ENCODE measurements around the gene SEC24D.

SEC24D gene

DNA sequence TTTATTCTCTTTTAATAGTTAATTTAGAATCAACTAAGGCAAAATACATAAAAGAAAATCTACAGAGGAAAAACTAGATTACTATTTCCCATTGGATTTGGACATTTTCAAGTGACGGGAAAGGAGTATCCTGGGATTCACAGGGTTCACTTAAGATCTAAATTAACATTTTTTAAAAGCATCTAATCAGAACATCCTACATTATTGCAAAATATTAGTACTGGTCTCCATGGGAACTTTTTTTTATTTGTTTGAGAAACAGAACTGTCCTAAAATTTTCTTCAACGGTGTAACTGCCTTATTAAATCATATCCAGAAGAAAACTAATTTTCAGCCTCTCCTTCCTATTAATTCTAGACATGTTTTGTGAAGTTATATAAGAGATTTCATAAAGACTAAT, 81.0 kb downstream of the SEC24D start:
- Histone ChIP-seq H3K36me3 (peaks cover 32% of the 10 kb centered on the region), H3K4me3 (no peak overlapping the region), H3K9me3 (no peaks in the 10 kb centered on the region), H3K4me1 (no peaks in the 10 kb centered on the region), H3K9ac (no peak overlapping the region), H3K27ac (no peak overlapping the region), H4K20me1 (no peaks in the 10 kb centered on the region), H3K4me2 (no peak overlapping the region), H3K27me3 (no peaks in the 10 kb centered on the region)
- TF ChIP-seq Cebpa-rat (IDR thresholded peaks at IDR 0.05) = no peak

DNA sequence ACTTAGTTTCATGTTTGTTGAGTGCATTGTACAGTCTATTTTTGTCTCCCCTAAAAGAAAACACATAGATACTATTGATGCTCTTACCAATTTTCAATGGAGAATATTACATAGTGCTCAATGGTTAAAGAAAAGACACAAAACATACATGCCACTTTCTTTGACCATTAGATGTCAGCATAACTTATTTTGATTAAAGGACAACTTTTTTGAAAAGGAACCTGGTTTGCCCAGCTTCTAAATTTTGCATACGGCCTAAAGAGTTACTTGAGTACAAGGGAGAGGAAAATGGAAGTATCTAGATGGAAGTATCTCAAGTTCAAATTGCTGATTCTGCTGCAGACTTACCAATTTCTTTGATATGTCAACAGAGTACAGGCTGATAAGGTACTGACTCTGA, 82.2 kb downstream of the SEC24D start:
- H3K27ac ChIP-seq = no peak overlapping the region
- H3K9ac ChIP-seq = no peak overlapping the region
- no peak overlapping the region for H3K4me3 ChIP-seq
- no peaks in the 10 kb centered on the region for H3K4me1 ChIP-seq
- no peaks in the 10 kb centered on the region for H4K20me1 ChIP-seq
- TF ChIP-seq Cebpa-rat (IDR thresholded peaks at IDR 0.05) = no peak
- H3K4me2 ChIP-seq = no peak overlapping the region
- H3K9me3 ChIP-seq = no peaks in the 10 kb centered on the region
- H3K27me3 ChIP-seq = no peaks in the 10 kb centered on the region
- peaks cover 32% of the 10 kb centered on the region for H3K36me3 ChIP-seq

DNA sequence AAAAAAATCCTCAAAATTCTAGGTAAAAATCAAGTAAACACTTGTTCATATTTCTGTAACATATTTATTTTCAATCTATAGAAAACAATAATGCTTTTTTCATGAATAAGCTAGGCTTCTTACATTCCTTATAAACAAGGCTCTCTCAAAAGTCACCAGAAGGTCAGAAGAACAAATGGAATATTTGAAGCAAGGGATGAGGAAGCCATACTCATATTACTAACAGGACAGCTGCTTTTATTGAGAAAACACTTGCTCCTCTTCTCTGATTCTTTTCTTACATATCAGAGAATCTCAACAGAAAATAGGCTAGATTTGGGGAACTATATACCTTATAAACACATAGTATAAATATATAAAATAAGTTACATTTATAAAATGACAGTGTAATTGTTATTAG, 82.8 kb downstream of the SEC24D start:
- Histone ChIP-seq H3K9ac (no peak overlapping the region), H4K20me1 (no peaks in the 10 kb centered on the region), H3K4me3 (no peak overlapping the region), H3K27me3 (no peaks in the 10 kb centered on the region), H3K4me2 (no peak overlapping the region), H3K27ac (no peak overlapping the region), H3K9me3 (no peaks in the 10 kb centered on the region), H3K4me1 (no peaks in the 10 kb centered on the region), H3K36me3 (peaks cover 32% of the 10 kb centered on the region)
- no peak for TF ChIP-seq Cebpa-rat (IDR thresholded peaks at IDR 0.05)

DNA sequence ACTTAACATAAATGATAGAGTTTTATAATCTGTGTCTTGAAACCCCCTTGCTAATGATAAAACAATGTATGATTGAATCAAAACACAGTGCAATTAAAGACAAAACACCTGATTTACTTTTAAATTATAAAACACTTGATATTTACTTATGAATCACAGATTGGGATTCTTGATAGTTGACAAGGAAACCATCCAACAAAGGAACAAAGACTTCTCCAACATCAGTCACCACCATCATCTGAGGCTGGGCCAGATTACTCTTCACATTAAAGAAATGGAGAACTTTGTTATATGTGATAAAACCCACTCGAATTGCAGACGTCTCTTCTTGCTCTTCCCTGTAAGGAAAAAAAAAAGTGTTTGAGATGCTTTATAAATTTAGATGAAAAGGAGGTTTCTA, 83.4 kb downstream of the SEC24D start:
- H3K27ac ChIP-seq = no peak overlapping the region
- H3K9me3 ChIP-seq = no peaks in the 10 kb centered on the region

DNA sequence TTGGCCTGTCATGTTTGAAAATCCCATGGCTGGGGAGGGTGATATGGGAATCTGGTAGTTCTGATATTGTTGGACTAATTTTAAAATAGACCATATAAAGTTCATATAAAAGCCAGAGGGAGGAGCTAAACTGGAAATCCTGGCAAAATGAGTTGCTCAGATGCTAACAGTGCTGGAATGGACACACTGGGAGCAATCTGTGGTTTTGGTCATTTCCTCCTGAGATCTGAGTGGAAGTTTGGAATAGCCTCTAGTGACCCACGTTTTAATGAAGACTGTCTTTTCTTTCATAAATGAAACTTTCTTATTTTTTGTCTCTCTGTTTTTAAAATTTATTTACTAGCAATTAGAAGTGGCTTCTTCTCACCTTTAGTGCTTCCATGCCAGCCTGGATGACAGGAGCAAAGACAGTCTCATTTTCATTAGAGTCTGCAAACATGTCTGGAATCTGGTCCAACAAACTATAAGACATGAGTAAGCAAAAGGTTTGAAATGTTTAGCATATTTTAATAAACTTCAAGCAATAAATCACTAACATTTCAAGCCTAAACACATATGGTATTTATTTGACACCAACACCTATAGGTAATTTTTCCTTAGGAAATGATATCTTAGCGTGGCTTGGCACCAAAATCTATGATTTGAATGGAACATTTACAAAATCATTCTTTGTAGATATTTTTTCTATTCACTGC, 84.2 kb downstream of the SEC24D start:
- Histone ChIP-seq H3K4me2 (no peak overlapping the region), H3K36me3 (peaks cover 27% of the 10 kb centered on the region), H3K9me3 (no peaks in the 10 kb centered on the region), H3K27ac (no peak overlapping the region), H3K9ac (no peak overlapping the region), H4K20me1 (no peaks in the 10 kb centered on the region), H3K4me3 (no peak overlapping the region), H3K4me1 (no peaks in the 10 kb centered on the region), H3K27me3 (no peaks in the 10 kb centered on the region)
- TF ChIP-seq Cebpa-rat (IDR thresholded peaks at IDR 0.05) = no peak

More for the DNA sequence above, 83.4 kb downstream of the SEC24D start:
- TF ChIP-seq Cebpa-rat (IDR thresholded peaks at IDR 0.05) = no peak
- Histone ChIP-seq H3K36me3 (peaks cover 32% of the 10 kb centered on the region), H3K4me2 (no peak overlapping the region), H3K9ac (no peak overlapping the region), H4K20me1 (no peaks in the 10 kb centered on the region), H3K27me3 (no peaks in the 10 kb centered on the region), H3K4me3 (no peak overlapping the region), H3K4me1 (no peaks in the 10 kb centered on the region)

DNA sequence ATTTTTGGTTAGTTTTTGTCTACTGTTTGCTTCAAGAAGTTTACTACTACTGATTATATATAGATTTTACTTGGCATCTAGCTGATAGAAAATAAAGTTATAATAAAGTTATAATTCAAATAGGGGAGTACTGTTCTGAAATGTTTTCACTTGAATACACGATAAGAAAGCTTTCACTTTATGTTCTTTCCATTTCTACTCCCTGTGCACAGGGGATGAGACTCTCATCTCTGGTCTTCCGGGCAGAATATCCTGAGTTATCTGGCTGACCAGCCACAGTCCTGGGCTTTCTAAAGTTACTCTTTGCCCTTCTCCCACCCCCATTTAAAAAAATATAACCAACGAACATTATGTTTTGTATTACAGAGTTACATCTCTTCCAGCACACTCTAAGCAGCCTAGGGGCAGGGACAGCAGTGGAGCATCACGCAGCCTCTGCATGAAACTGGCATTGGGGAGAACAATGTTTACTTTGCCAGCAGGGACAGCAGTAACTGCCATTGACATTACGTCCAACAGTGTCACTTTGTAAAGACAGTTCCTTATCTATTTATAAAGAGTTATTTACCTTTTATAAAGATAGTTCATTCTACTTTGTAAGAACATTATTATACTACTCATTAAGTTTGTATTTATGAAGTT, 86.5 kb downstream of the SEC24D start:
- no peaks in the 10 kb centered on the region for H3K27me3 ChIP-seq
- no peak for TF ChIP-seq Cebpa-rat (IDR thresholded peaks at IDR 0.05)
- H3K9me3 ChIP-seq = no peaks in the 10 kb centered on the region
- no peaks in the 10 kb centered on the region for H3K4me1 ChIP-seq
- no peak overlapping the region for H3K27ac ChIP-seq
- no peak overlapping the region for H3K4me2 ChIP-seq
- peaks cover 33% of the 10 kb centered on the region for H3K36me3 ChIP-seq
- H3K9ac ChIP-seq = no peak overlapping the region
- H3K4me3 ChIP-seq = no peak overlapping the region
- H4K20me1 ChIP-seq = no peaks in the 10 kb centered on the region

DNA sequence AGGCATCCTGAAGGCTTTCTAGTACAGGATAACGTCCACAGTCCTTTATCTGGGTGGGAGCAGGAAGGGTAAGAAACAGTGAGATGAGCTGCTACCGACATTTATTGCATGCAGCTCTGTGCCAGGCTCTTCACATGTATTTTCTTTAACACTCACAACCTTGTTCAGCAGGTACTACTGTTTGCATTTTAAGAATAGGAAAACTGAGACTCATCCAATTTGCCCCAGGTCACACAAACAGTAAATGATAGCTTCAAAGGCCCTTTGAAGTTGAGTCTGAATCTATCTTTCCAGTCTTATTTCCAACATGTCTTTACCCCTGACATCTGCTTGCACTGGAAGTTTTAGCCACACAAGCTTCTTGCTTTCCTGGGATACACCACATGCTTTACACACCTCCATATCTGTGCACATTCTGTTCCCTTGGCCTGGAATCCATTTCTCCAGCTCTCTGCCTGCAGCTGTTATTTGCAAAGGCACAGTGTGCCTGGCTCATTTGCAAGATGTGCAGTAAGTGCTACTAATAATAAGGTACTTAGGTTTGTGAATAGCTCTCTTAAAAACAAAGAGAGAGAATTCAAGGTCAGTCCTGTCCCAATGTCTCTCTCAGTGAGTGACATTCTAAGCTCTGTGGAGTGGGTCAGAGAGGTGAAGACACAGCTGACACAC, 89.5 kb downstream of the SEC24D start:
- Histone ChIP-seq H3K4me1 (no peaks in the 10 kb centered on the region), H4K20me1 (no peaks in the 10 kb centered on the region; the same call in 1 of the 2 replicates), H3K4me2 (no peak overlapping the region), H3K27ac (no peak overlapping the region), H3K36me3 (peaks cover 40% of the 10 kb centered on the region), H3K4me3 (no peak overlapping the region), H3K27me3 (no peaks in the 10 kb centered on the region), H3K9me3 (no peaks in the 10 kb centered on the region), H3K9ac (no peak overlapping the region)
- TF ChIP-seq Cebpa-rat (IDR thresholded peaks at IDR 0.05) = no peak

DNA sequence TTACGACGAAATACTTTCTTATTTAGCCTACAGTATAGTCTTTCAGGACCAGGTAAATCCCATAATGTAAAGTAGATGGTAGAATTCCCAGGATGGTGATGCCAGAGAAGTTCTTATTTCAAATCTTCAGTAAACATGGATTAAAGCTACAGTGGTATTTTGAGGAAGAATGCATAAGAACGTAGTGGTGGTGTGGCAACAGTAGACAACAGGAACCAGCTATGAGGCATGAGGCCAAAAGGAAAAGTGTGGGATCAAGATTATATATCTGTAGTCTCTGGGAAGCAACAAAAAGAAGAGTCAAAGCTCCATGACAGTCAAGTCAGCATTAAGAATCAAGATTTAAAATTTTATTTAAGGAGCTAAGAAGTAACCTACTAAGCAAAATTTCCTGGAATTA, 90.6 kb downstream of the SEC24D start:
- H3K27me3 ChIP-seq = no peaks in the 10 kb centered on the region

DNA sequence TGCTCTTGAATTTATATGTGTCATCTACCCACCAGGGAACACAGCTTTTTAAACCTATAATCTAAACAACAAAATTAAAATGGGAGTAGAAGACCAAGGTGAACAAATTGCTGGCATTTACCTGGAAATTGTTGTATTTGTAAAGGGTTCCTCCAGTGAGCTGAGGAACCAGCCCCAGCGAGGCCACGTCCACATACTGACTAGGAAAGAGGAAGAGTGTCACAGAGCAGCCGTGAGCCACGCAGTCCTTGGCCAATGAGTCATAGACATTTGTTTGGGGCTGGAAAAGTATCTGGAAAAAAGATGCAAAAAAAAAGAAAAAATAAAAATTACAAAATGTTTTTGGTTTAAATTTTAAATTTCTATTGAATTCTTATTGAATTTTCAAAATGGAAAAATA, 92.1 kb downstream of the SEC24D start:
- no peak for TF ChIP-seq Cebpa-rat (IDR thresholded peaks at IDR 0.05)
- Histone ChIP-seq H3K4me1 (no peaks in the 10 kb centered on the region), H3K36me3 (peaks cover 47% of the 10 kb centered on the region), H3K9ac (no peak overlapping the region), H4K20me1 (no peaks in the 10 kb centered on the region; the same call in 1 of the 2 replicates), H3K9me3 (no peaks in the 10 kb centered on the region), H3K4me2 (no peak overlapping the region), H3K27me3 (no peaks in the 10 kb centered on the region), H3K27ac (no peak overlapping the region), H3K4me3 (no peak overlapping the region)

More for the DNA sequence above, 90.6 kb downstream of the SEC24D start:
- H3K4me3 ChIP-seq = no peak overlapping the region
- no peak overlapping the region for H3K27ac ChIP-seq
- no peak overlapping the region for H3K4me2 ChIP-seq
- no peaks in the 10 kb centered on the region for H3K4me1 ChIP-seq
- H3K9ac ChIP-seq = no peak overlapping the region
- peaks cover 37% of the 10 kb centered on the region for H3K36me3 ChIP-seq
- TF ChIP-seq Cebpa-rat (IDR thresholded peaks at IDR 0.05) = no peak
- no peaks in the 10 kb centered on the region for H3K9me3 ChIP-seq
- no peaks in the 10 kb centered on the region; the same call in 1 of the 2 replicates for H4K20me1 ChIP-seq

DNA sequence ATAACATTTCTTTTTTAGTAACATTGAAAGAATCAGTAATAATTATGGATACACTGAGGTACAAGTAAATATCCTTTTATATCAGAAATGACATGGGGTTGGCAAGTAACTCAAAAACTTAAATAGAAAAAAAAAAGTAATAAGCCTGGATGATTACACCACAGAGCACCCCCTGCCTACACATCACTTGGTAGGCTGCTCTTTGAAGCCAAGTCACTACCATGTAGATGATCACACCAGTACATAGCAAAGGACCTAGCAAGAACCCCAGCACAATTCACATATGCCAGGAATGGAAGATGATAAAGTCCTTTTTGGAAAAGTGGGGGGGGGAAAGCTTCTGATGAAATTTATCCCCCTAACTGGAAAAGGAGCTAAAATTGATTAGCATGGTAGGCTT, 93.9 kb downstream of the SEC24D start:
- Histone ChIP-seq H3K27me3 (no peaks in the 10 kb centered on the region), H3K27ac (no peak overlapping the region)

More for the DNA sequence above, 93.9 kb downstream of the SEC24D start:
- no peaks in the 10 kb centered on the region; the same call in 1 of the 2 replicates for H4K20me1 ChIP-seq
- no peak overlapping the region for H3K4me3 ChIP-seq
- H3K9me3 ChIP-seq = no peaks in the 10 kb centered on the region
- H3K36me3 ChIP-seq = peaks cover 56% of the 10 kb centered on the region
- H3K9ac ChIP-seq = no peak overlapping the region
- H3K4me2 ChIP-seq = no peak overlapping the region
- H3K4me1 ChIP-seq = no peaks in the 10 kb centered on the region
- no peak for TF ChIP-seq Cebpa-rat (IDR thresholded peaks at IDR 0.05)
